HUDEP-2 (cell line): ENCODE measurements around the gene PLXNA1.

ENCODE experiments used
- DNase-seq, 76 experiments: peaks; one replicate each; lab custom pipeline; 2025; ENCODE audit not compliant: unreplicated experiment in 76 of 76; lab: John Stamatoyannopoulos, UW

Gene PLXNA1

GRCh38 chr3:126982471-126983175 is at the start of gene PLXNA1:
Gene PLXNA1, plus strand, starts transcription at chr3:126983115. Its CDS starts 5,479 bp downstream, at chr3:126988594.
- DNase-seq, result peak in 72 of 76 experiments; percentile 3 to 94 (median 68)

DNA sequence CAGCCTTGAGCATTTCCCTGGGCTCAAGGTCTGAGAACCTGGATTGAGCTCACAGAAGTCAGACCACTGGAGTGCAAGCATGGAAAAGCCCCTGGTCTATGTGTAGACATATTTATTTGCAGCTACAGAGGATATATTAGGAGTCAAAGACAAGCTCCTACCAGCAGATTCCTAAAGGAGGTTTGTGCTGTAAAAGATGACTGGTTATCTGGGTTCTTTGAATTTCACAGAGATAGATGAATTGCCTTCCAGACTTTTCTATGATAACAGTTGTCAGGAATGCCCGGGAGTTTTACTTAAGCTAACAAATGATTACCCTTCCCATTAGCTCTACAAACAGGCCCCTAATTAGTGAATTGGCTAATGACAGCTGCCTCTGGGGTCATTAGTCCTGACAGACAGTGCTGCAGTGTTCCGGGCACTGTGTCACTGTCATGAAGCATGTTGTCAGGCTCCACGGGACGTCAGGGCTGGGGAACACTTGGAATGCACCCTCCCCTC is 48.8 kb upstream of the PLXNA1 start:
- DNase-seq, result no peak

DNA sequence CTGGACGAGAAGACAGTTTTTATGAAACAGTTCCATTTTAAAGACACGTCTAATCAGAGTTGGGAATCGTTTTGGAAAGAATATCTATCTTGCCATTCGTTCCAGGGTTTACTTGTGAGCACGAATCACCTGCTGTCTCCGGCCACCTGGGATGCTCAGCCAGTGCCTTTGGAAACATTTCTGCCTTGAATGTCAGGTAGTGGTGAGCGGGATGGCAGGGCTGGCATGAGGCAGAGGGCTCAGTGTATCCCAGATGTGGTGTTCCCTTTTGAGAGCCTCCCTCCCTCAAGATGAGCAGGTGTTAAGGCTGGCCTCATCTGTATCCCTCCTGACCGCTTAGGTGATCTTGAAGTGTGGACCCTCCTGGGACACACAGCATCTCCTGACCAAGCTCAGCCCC is 47.9 kb upstream of the PLXNA1 start:
- no peak for DNase-seq

- no peak for DNase-seq
These were observed 47.0 kb upstream of the PLXNA1 start for GRCh38 chr3:126935756-126936509.

- DNase-seq, result no peak
These were observed 46.0 kb upstream of the PLXNA1 start for GRCh38 chr3:126936853-126937425.

- DNase-seq, result no peak
These were observed 45.4 kb upstream of the PLXNA1 start for GRCh38 chr3:126937533-126937932.

DNA sequence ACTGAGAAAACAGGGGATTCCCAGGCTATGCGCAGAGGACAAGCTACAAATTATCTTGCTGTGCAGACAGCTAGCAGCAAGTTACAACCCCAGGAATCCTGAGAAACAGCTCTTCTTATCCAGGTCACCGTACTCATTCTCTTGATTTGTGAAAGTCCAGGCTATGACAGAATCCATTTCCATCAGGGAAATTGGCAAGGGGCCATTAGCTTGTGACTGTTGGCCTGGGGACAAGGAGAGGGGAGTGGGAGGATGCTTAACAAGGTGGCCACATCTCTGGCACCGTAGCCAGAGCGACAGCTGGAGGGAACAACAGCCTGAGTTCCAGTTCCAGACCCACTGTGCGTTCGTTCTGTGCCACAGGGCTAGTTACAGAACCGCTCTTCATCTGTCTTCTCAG is 44.9 kb upstream of the PLXNA1 start:
- no peak for DNase-seq

GRCh38 chr3:126938520-126939337 is 44.2 kb upstream of the PLXNA1 start:
- no peak for DNase-seq

DNA sequence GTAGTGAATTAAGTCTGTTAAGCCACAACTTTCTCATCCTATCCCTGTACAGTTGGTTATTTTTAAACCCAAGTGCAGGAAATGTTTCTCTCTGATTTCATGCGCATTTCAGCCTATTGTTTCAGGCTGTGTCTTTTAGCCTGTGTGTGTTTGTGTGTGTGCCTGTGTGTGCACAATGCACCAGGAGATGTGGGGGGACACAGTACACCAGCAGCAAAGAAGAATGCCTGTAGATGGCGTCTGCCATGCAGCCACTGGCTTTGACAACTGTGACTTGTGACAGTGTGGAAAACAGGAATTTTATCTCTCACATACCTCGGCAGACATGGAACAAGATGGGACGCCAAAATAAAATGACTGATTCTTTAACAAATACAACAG is 43.6 kb upstream of the PLXNA1 start:
- no peak for DNase-seq

DNA sequence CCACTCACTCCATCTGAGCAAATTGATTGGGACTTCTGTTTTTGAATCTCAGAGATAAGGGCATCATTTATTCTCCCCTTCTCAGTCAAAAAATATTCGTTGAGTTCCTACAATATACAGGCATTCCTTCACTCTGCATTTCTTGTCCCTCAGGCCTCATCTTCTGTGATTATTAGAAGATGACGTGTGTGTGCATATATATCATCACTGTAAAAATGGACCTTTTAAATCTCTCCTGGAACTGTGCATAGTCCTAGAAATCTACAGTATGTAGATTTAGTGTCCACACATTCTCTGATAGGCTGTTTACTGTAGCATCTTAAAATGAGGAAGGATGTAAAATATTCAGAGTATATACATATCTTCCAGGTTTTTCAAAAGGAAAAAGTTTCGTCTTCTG is 43.2 kb upstream of the PLXNA1 start:
- no peak for DNase-seq

- no peak for DNase-seq
These were observed 41.1 kb upstream of the PLXNA1 start for GRCh38 chr3:126941721-126942270.

DNA sequence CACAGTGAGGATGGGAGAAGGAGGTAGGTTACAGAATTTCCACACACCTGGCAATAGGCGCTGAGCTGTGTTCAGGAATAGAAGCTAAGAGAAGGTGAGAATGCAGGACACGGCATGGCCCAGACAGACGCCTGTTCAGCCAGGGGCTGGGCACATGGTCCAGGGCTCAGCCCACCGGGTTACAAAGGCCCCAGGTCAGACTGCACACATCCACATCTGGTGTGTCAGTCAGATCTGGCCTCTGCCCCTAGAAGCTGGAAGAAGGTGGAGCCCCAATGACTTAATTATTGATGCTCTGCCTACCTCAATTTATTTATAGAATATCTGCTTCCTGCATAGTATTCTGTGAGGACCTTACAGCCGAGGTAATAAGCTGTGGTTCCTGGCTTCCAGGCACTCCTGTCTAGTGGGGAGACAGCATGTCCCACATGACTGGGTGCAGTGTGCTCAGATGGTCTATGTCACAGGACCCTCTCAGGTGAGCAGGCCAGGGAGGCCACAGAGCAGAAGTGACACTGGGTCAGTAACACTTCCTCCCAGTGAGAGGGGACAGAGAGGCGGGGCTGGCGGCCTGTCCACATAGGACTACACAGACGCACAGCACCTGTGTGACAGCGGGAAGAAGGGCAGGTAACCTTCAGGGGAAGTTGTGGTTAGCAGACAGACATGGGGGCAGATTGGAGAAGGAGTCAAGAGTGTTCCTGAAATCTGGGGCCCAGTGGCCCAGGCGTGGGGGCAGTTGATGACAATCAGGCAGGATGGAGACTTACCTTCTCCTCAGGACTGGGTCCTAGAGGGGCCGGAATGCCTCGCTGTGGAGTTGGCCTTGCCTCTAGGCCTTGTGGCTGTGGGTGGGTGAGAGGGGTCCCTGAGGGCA is 38.6 kb upstream of the PLXNA1 start:
- DNase-seq, result no peak

DNA sequence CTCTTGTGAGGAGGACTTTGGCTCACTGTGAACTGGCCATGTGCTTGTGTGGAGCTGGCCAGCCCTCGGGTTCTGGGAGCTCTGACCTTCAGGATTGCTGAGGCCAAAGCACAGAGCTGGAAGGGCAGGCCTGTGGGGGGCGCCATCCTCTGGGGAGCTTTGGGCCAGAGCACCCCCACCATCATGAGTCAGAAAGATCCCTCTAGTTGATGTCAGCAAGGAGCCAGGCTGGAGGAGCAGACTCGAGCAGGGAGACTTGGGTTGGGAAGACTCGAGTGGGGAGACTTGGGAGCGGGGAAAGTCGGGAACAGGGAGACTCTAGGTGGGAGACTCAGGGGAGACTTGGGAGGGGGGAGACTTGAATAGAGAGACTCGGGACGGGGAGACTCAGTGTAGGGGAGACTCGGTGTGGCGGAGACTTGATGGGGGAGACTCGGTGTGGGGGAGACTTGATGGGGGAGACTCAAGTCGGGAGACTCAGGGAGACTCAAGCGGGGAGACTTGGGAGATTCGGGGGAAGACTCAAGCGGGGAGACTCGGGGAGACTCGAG is 37.7 kb upstream of the PLXNA1 start:
- no peak for DNase-seq

- no peak for DNase-seq
These were observed 37.0 kb upstream of the PLXNA1 start for GRCh38 chr3:126945891-126946290.

DNA sequence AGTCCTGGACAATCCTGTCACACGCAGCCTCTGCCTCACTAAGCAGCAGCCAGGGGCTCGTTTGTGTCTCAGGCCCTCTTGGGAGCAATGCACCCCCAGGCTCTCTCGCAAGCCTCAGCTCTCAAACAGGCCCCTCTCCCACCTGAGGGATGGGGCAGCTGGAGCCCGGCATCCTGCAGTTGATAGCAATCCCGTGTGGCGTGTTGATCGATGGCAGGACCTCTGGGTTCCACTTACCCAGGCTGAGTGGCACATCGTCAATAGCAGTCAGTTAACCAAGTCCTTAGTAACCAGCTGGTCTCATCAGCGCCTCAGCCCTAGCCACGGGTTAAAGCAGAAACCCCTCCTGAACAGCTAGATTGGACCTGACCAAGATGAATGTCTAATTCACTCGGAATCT is 36.5 kb upstream of the PLXNA1 start:
- DNase-seq, result no peak

DNA sequence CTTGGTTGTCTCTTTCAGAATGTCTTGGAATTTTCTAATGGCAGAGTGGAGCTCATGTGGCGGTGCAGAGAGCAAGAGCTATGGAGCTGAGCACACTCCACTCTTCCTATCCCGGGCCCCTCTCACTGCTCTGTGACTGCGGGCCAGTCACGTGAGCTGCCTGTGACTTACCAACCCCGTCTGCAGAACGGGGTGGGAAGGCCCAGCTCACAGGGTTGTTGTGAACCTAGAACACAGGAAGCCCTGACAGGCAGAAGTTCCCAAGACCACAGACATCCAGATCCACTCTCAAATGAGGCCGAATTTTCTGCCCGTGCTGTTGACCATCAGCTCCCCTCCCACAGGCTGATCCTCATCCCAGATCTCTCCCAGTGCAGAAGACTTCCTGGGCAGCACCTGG is 35.5 kb upstream of the PLXNA1 start:
- DNase-seq, result no peak

GRCh38 chr3:126948980-126949535 is 33.9 kb upstream of the PLXNA1 start:
- DNase-seq, result no peak

- DNase-seq, result no peak
These were observed 31.4 kb upstream of the PLXNA1 start for GRCh38 chr3:126951561-126951960.
